Hindlimb muscle (tissue), 1 donor: Measurements from ENCODE around the gene GPRASP1. TPM values are rescaled to one million over a fixed set of nuclear protein-coding genes. Genes with fewer than 3 reads are reported as not detected.
"Not testable (repeated sequence)": the region's sequence is repeated elsewhere in the genome, so short reads cannot be mapped to it uniquely, and the experiment has no call there.

Experiments
- DNase-seq: peaks from one replicate; pipeline ENCODE4 v3.0.0-alpha.2; 2013
- polyA plus RNA-seq: library from polyadenylated mRNA; unstranded; fragments of 120-200 nt; gene quantifications from one replicate; pipeline ENCODE4 v1.2.1, GENCODE V29; 2013; ENCODE audit not compliant: insufficient read length

Gene GPRASP1
- polyA plus RNA-seq: 9.8 TPM

GRCh38 chrX:102651242-102652011, at the start of gene GPRASP1:
GPRASP1 (plus strand) TSS chrX:102651483; CDS start chrX:102653914, 2,431 bp downstream.
- peak; percentile 78 for DNase-seq

- no peak for DNase-seq
Observed at GRCh38 chrX:102604327-102604726, 47.0 kb upstream of the GPRASP1 start.

GRCh38 chrX:102606115-102606514, 45.2 kb upstream of the GPRASP1 start:
- no peak for DNase-seq

GRCh38 chrX:102610905-102611304, 40.4 kb upstream of the GPRASP1 start:
- DNase-seq: no peak

GRCh38 chrX:102624105-102624504, 27.2 kb upstream of the GPRASP1 start:
- no peak for DNase-seq

GRCh38 chrX:102627640-102628039, 23.6 kb upstream of the GPRASP1 start:
- no peak for DNase-seq

- no peak for DNase-seq
Observed at GRCh38 chrX:102637561-102637960, 13.7 kb upstream of the GPRASP1 start.

- DNase-seq: no peak
Observed at GRCh38 chrX:102650903-102651241, 411 bp upstream of the GPRASP1 start.

- DNase-seq: peak; percentile 64
Observed at GRCh38 chrX:102652031-102652688, 877 bp downstream of the GPRASP1 start.

- DNase-seq: no peak
Observed at GRCh38 chrX:102654696-102655095, 3.4 kb downstream of the GPRASP1 start.

GRCh38 chrX:102658556-102658955, 7.3 kb downstream of the GPRASP1 start:
- no peak for DNase-seq

- DNase-seq: peak; percentile 80
Observed at GRCh38 chrX:102659790-102660757, 8.8 kb downstream of the GPRASP1 start.

- DNase-seq: not testable (repeated sequence)
Observed at GRCh38 chrX:102663820-102664219, 12.5 kb downstream of the GPRASP1 start.

GRCh38 chrX:102667034-102667433, 15.8 kb downstream of the GPRASP1 start:
- not testable (repeated sequence) for DNase-seq

GRCh38 chrX:102669526-102669925, 18.2 kb downstream of the GPRASP1 start:
- DNase-seq: no peak

- no peak for DNase-seq
Observed at GRCh38 chrX:102672856-102673255, 21.6 kb downstream of the GPRASP1 start.

- not testable (repeated sequence) for DNase-seq
Observed at GRCh38 chrX:102677479-102677878, 26.2 kb downstream of the GPRASP1 start.

- DNase-seq: no peak
Observed at GRCh38 chrX:102684772-102685520, 33.7 kb downstream of the GPRASP1 start.

- DNase-seq: no peak
Observed at GRCh38 chrX:102694749-102695148, 43.5 kb downstream of the GPRASP1 start.

GRCh38 chrX:102696306-102696705, 45.0 kb downstream of the GPRASP1 start:
- DNase-seq: no peak

- DNase-seq: peak; percentile 55
Observed at GRCh38 chrX:102697494-102697893, 46.2 kb downstream of the GPRASP1 start.
